Daoy (cell line): ENCODE data around the gene SMC6. TPM values are rescaled to one million over a fixed set of nuclear protein-coding genes. Genes with fewer than 3 reads are reported as not detected.
A peak's percentile ranks its signal among the peaks of the same experiment; 100 is the strongest.

Experiments
- DNase-seq: peaks from one replicate; pipeline ENCODE4 v3.0.0-alpha.2; 2015; ENCODE audit warnings: low read depth
- total RNA-seq: library from RNA; depleted of rRNA; stranded (reverse); fragments of >200 nt; shearing (Covaris generic); gene quantifications from 2 replicates; pipeline ENCODE4 v1.2.3, GENCODE V29; 2014; rRNA removed

Gene SMC6
- total RNA-seq, 1 experiment from 2014 or later: 36.5 TPM

GRCh38 chr2:17617955-17618354 is 135.7 kb downstream of the SMC6 start:
- no peak for DNase-seq

GRCh38 chr2:17617516-17617915 is 136.1 kb downstream of the SMC6 start:
- no peak for DNase-seq

- no peak for DNase-seq
Observed at GRCh38 chr2:17616405-17616804, 137.2 kb downstream of the SMC6 start.

GRCh38 chr2:17615728-17616351 is 137.8 kb downstream of the SMC6 start:
- peak; percentile 81 for DNase-seq

GRCh38 chr2:17615147-17615546 is 138.5 kb downstream of the SMC6 start:
- no peak for DNase-seq

- no peak for DNase-seq
Observed at GRCh38 chr2:17614174-17614930, 139.3 kb downstream of the SMC6 start.

Other genes with a start within 250 kb of the SMC6 start
- not detected in 2 replicates for gene RAD51AP2, start 235.4 kb downstream of the SMC6 start, total RNA-seq
- gene VSNL1, start 213.1 kb downstream of the SMC6 start, total RNA-seq: 0.09 and 2.1 TPM in 2 replicates
- gene GEN1, start 328 bp upstream of the SMC6 start, total RNA-seq: 12.4 and 33.0 TPM in 2 replicates
- gene MSGN1, start 62.6 kb upstream of the SMC6 start, total RNA-seq: not detected in 2 replicates
- gene KCNS3, start 124.9 kb upstream of the SMC6 start, total RNA-seq: 6.2 and 9.7 TPM in 2 replicates